HCT116 (cell line): Measurements from ENCODE around the gene TMEM119. TPM values are rescaled to one million over a fixed set of nuclear protein-coding genes. Genes with fewer than 3 reads are reported as not detected.

Experiments used
- ATAC-seq: fragments of 200-7000 bp; cut with Tn5 transposase; 2 replicates; pipeline ENCODE4 v1.9.1; 2020; ENCODE audit warnings: mild to moderate bottlenecking, moderate library complexity
- BruUV-seq: library from RNA; stranded (reverse); fragments of 400-500 nt; replicated peaks from 2 replicates; lab custom pipeline; 2021; lab: Mats Ljungman, UMichigan
- CTCF ChIA-PET: fragments of 300-600 bp; sonication (Branson Sonifier 250); formaldehyde crosslinking; loops from one replicate; lab custom pipeline; 2021; ENCODE audit warnings: antibody characterized with exemption; lab: Charles Lee
- POLR2A ChIA-PET: fragments of 300-600, 350-600 bp; sonication (Branson Sonifier 250); formaldehyde crosslinking; loops from one replicate; lab custom pipeline; 2021; ENCODE audit warnings: antibody characterized with exemption; lab: Charles Lee
- RAD21 ChIA-PET, 2 experiments: fragments of 300-600 bp; sonication (Branson Sonifier 250); formaldehyde crosslinking; loops; one replicate each; lab custom pipeline; 2023; ENCODE audit warnings: low total read pairs in 2 of 2; ENCODE audit not compliant: uncharacterized antibody in 2 of 2, unreplicated experiment in 2 of 2, low non-redundant PET in 1 of 2; lab: Charles Lee
- DNase-seq: peaks from one replicate; pipeline ENCODE4 v3.0.0-alpha.2; 2010; ENCODE audit warnings: low read depth, low spot score
- H2AFZ ChIP-seq: fragments of 200-600 bp; shearing (Covaris generic), sonication (generic); 2 replicates; pipeline ENCODE4 v1.6.1; 2017; ENCODE audit warnings: low read depth, mixed run types, mixed read lengths, antibody characterized with exemption, low read length; ENCODE audit not compliant: poor library complexity, severe bottlenecking
- H3K27ac ChIP-seq: 2 replicates; pipeline ENCODE4 v1.5.1; 2012; ENCODE audit warnings: low read depth, low read length
- H3K27me3 ChIP-seq: fragments of 200-600 bp; sonication (generic); 2 replicates; pipeline ENCODE4 v1.6.1; 2016; ENCODE audit warnings: mixed run types, low read length, mixed read lengths; ENCODE audit not compliant: insufficient read depth
- H3K36me3 ChIP-seq, 2 experiments: fragments of 200-500 bp in 1 of 2; fragments of 200-600 bp in 1 of 2; sonication (Bioruptor generic) in 1 of 2; sonication (generic) in 1 of 2; 2 replicates each; pipeline versions ENCODE4 v1.5.1 to v1.6.1; 2014 to 2016; ENCODE audit warnings: low read length in 2 of 2, inconsistent platforms in 1 of 2, mixed read lengths in 1 of 2, mixed run types in 1 of 2; ENCODE audit not compliant: insufficient read depth in 2 of 2, control insufficient read depth in 1 of 2
- H3K4me1 ChIP-seq, 2 experiments: fragments of 200-600 bp in 1 of 2; sonication (generic) in 1 of 2; 2 replicates each; pipeline versions ENCODE4 v1.5.1 to v1.6.1; 2012 to 2017; ENCODE audit warnings: low read length in 2 of 2, inconsistent platforms in 1 of 2, mild to moderate bottlenecking in 1 of 2, mixed read lengths in 1 of 2, mixed run types in 1 of 2, moderate library complexity in 1 of 2; ENCODE audit not compliant: insufficient read depth in 2 of 2, control insufficient read depth in 1 of 2
- H3K4me2 ChIP-seq: fragments of 200-600 bp; sonication (generic); 2 replicates; pipeline ENCODE4 v1.6.1; 2017; ENCODE audit warnings: mixed run types, low read length, mixed read lengths
- H3K4me3 ChIP-seq, 2 experiments: fragments of 200-600 bp in 1 of 2; sonication (generic) in 1 of 2; replicated peaks in 1 of 2; 2 replicates each; pipeline ENCODE4 v1.5.1; 2011 to 2016; ENCODE audit warnings: low read length in 2 of 2, control low read depth in 1 of 2, low read depth in 1 of 2, mild to moderate bottlenecking in 1 of 2, mixed read lengths in 1 of 2, mixed run types in 1 of 2
- H3K79me2 ChIP-seq: fragments of 200-600 bp; sonication (generic); 2 replicates; pipeline ENCODE4 v1.6.1; 2017; ENCODE audit warnings: mild to moderate bottlenecking, mixed run types, low read length, moderate library complexity, mixed read lengths; ENCODE audit not compliant: insufficient read depth
- H3K9ac ChIP-seq: fragments of 200-600 bp; sonication (generic); 2 replicates; pipeline ENCODE4 v1.6.1; 2016; ENCODE audit warnings: low read length, mixed read lengths
- H3K9me2 ChIP-seq: fragments of 200-600 bp; sonication (generic), shearing (Covaris generic); 2 replicates; pipeline ENCODE4 v1.6.1; 2017; ENCODE audit warnings: mixed run types, mild to moderate bottlenecking, moderate library complexity; ENCODE audit not compliant: insufficient read depth
- H3K9me3 ChIP-seq, 2 experiments: fragments of 200-500 bp in 1 of 2; fragments of 200-600 bp in 1 of 2; sonication (Bioruptor generic) in 1 of 2; sonication (generic) in 1 of 2; 2 replicates each; pipeline ENCODE4 v1.6.1; 2014 to 2017; ENCODE audit warnings: low read length in 2 of 2, mixed read lengths in 2 of 2, inconsistent platforms in 1 of 2, low read depth in 1 of 2, mild to moderate bottlenecking in 1 of 2, mixed run types in 1 of 2, moderate library complexity in 1 of 2; ENCODE audit not compliant: control insufficient read depth in 1 of 2, insufficient read depth in 1 of 2
- H4K20me1 ChIP-seq: fragments of 200-600 bp; sonication (generic), shearing (Covaris generic); 2 replicates; pipeline ENCODE4 v1.6.1; 2017; ENCODE audit warnings: mixed run types, mild to moderate bottlenecking, moderate library complexity; ENCODE audit not compliant: insufficient read depth
- CBX3 ChIP-seq: IDR thresholded peaks from 2 replicates; pipeline ENCODE4 v1.6.1; 2012; ENCODE audit warnings: low read depth
- CEBPB ChIP-seq: IDR thresholded peaks from 2 replicates; pipeline ENCODE4 v1.6.1; 2012; ENCODE audit warnings: low read depth
- EZH2phosphoT487 ChIP-seq: fragments of 200-600 bp; IDR thresholded peaks from 2 replicates; pipeline ENCODE4 v1.6.1; 2018; ENCODE audit warnings: antibody characterized with exemption, borderline replicate concordance
- FOSL1 ChIP-seq: IDR thresholded peaks from 2 replicates; pipeline ENCODE4 v1.6.1; 2012; ENCODE audit warnings: low read depth
- JUND ChIP-seq: IDR thresholded peaks from 2 replicates; pipeline ENCODE4 v1.6.1; 2012
- POLR2AphosphoS5 ChIP-seq: IDR thresholded peaks from 2 replicates; pipeline ENCODE4 v1.6.1; 2011; ENCODE audit warnings: mild to moderate bottlenecking, low read depth, low read length, moderate library complexity
- REST ChIP-seq: IDR thresholded peaks from 2 replicates; pipeline ENCODE4 v1.6.1; 2012; ENCODE audit warnings: low read depth
- SIN3A ChIP-seq: IDR thresholded peaks from 2 replicates; pipeline ENCODE4 v1.6.1; 2012; ENCODE audit warnings: low read depth
- SP1 ChIP-seq: IDR thresholded peaks from 2 replicates; pipeline ENCODE4 v1.6.1; 2012; ENCODE audit warnings: low read depth
- TCF7L2 ChIP-seq: IDR thresholded peaks from 2 replicates; pipeline ENCODE4 v1.7.0; 2011; ENCODE audit warnings: borderline replicate concordance, inconsistent platforms; ENCODE audit not compliant: insufficient read depth, insufficient read length; ENCODE audit errors: extremely low read depth
- ZFX ChIP-seq: fragments of 450-650 bp; IDR thresholded peaks from 2 replicates; pipeline ENCODE4 v1.6.1; 2017
- intact Hi-C: fragments of 100-400 bp; cut with micrococcal nuclease; formaldehyde crosslinking; loops from 2 replicates; pipeline ENCODE4 v1.10.0; 2022
- total RNA-seq: library from RNA; stranded (reverse); gene quantifications from one replicate; pipeline ENCODE4 v1.2.1, GENCODE V29; 2021; ENCODE audit not compliant: unreplicated experiment
- TF ChIP-seq, protein P1 (sequence below): IDR thresholded peaks from 2 replicates; pipeline ENCODE4 v1.6.1; 2012
- TF ChIP-seq, protein P2 (sequence below): IDR thresholded peaks from 2 replicates; pipeline ENCODE4 v1.6.1; 2012

TMEM119 gene
- total RNA-seq, 1 experiment from 2014 or later, result not detected

- Histone ChIP-seq H3K4me2 (peak overlapping the region; percentile 65), H3K27me3 (no peaks in the 10 kb centered on the region), H3K9ac (peak overlapping the region; percentile 12; the same call in 1 of the 2 replicates), H3K4me3 (peak overlapping the region in 1 of 2 experiments; percentile 9; a peak in 2 of 4 replicates), H2AFZ (no peak overlapping the region), H3K4me1 (peaks cover 76 to 99% of the 10 kb centered on the region in 2 experiments), H3K79me2 (no peaks in the 10 kb centered on the region), H3K9me2 (no peaks in the 10 kb centered on the region), H4K20me1 (no peaks in the 10 kb centered on the region), H3K9me3 (no peaks in the 10 kb centered on the region), H3K27ac (peak overlapping the region; percentile 49), H3K36me3 (peaks cover 0 to 10% of the 10 kb centered on the region in 2 experiments; a peak in 2 of 4 replicates)
- ATAC-seq, result peak; percentile 79
- ChIA-PET RAD21 (no interaction called here), CTCF (no interaction called here), POLR2A (no interaction called here)
- peak; percentile 59 for DNase-seq
- peak; percentile 90 for TF ChIP-seq JUND
- TF ChIP-seq, protein P1, sequence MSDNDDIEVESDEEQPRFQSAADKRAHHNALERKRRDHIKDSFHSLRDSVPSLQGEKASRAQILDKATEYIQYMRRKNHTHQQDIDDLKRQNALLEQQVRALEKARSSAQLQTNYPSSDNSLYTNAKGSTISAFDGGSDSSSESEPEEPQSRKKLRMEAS, result peak; percentile 64
- TF ChIP-seq FOSL1, result peak; percentile 87
- TF ChIP-seq TCF7L2, result peak; percentile 64
- TF ChIP-seq SIN3A, result peak; percentile 53; the same call in 1 of the 2 replicates
- no peak for TF ChIP-seq ZFX
- TF ChIP-seq REST, result no peak
- no peak for TF ChIP-seq EZH2phosphoT487
- TF ChIP-seq POLR2AphosphoS5, result peak; percentile 42
- 0 out of 2 replicates have a peak, but pooled peaks have one; percentile 26 for TF ChIP-seq CEBPB
- TF ChIP-seq SP1, result peak; percentile 75
- TF ChIP-seq, protein P2, sequence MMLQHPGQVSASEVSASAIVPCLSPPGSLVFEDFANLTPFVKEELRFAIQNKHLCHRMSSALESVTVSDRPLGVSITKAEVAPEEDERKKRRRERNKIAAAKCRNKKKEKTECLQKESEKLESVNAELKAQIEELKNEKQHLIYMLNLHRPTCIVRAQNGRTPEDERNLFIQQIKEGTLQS, result no peak
- peak; percentile 69; the same call in 1 of the 2 replicates for TF ChIP-seq CBX3
- BruUV-seq, result no TSS peak
- intact Hi-C loops, result no loop called here
Measured at GRCh38 chr12:108643941-108644810, 46.3 kb upstream of the TMEM119 start.
